Adrenal gland (tissue), 12 donors: ENCODE measurements around the gene SCRN3. TPM values are rescaled to one million over a fixed set of nuclear protein-coding genes. Genes with fewer than 3 reads are reported as not detected.

Source experiments
- DNase-seq, 7 donors: peaks; one replicate each; pipeline ENCODE4 v3.0.0-alpha.2; 2019 to 2020
- H3K27ac ChIP-seq, 5 donors: fragments of 200-600 bp; sonication (generic) in 4 of 5; 1 replicate in 3 of 5; 2 replicates in 2 of 5; pipeline versions ENCODE4 v1.5.1 to v1.8.0; 2016 to 2020; ENCODE audit warnings: mild to moderate bottlenecking in 1 of 5
- H3K27me3 ChIP-seq: fragments of 200-600 bp; 2 replicates; pipeline ENCODE4 v1.8.0; 2021
- H3K36me3 ChIP-seq, 2 donors: fragments of 200-600 bp; replicated peaks in 1 of 2; 1 replicate in 1 of 2; 2 replicates in 1 of 2; pipeline versions ENCODE4 v1.5.1 to v1.8.0; 2018 to 2022
- H3K4me1 ChIP-seq, 2 donors: fragments of 200-600 bp; replicated peaks in 1 of 2; 1 replicate in 1 of 2; 2 replicates in 1 of 2; pipeline versions ENCODE4 v1.5.1 to v1.8.0; 2018 to 2021
- H3K4me3 ChIP-seq, 4 donors: fragments of 200-600 bp; sonication (generic) in 3 of 4; one replicate each; pipeline ENCODE4 v1.5.1; 2016 to 2018
- H3K9me3 ChIP-seq, 3 donors: fragments of 200-600 bp; sonication (generic) in 1 of 3; replicated peaks in 1 of 3; 1 replicate in 2 of 3; 2 replicates in 1 of 3; pipeline versions ENCODE4 v1.5.1 to v1.8.0; 2016 to 2021
- POLR2A ChIP-seq, 2 donors: fragments of 450-650 bp; IDR thresholded peaks; one replicate each; pipeline ENCODE4 v1.6.1; 2017; ENCODE audit warnings: antibody characterized with exemption in 2 of 2, mild to moderate bottlenecking in 2 of 2, moderate library complexity in 1 of 2
- WGBS, 4 donors: extraction: QIAGEN DNeasy Blood & Tissue Kit in 2 of 4; methylation state at CpG; one replicate each; pipeline versions ENCODE4 v1.1.5 to v1.1.7; 2013 to 2017; 5-methylcytosine and 5-hydroxymethylcytosine counted together
- intact Hi-C, 2 donors: fragments of 100-400 bp; cut with DNase I; formaldehyde crosslinking; loops; one replicate each; pipeline versions ENCODE4 v1.14.1 to v1.15.0; 2022 to 2023
- polyA plus RNA-seq, 3 donors: library from polyadenylated mRNA; stranded (reverse); fragments of 200-250 nt in 2 of 3; fragments of 350-450 nt in 1 of 3; fragmentation: Illumina TruSeq in 1 of 3; extraction: RNeasy Lipid Tissue Mini Kit (QIAGEN cat#74804) in 1 of 3; gene quantifications; one replicate each; pipeline ENCODE4 v1.2.3, GENCODE V29; 2013 to 2014
- total RNA-seq, 9 donors: library from RNA; depleted of rRNA in 4 of 9; stranded (reverse); fragments of >200 nt in 4 of 9; fragments of 120-200 nt in 1 of 9; fragmentation: NEBNext Ultra II Directional in 1 of 9; extraction: Animal tissue kit (Norgen Biotek cat#: 25700) in 1 of 9; gene quantifications; one replicate each; pipeline versions ENCODE4 v1.1.0 to v1.2.4, GENCODE V29; 2013 to 2023
- TF ChIP-seq, protein P1 (sequence below), 6 experiments: fragments of 450-650 bp in 4 of 6; fragments of 200-600 bp in 2 of 6; sonication (generic) in 1 of 6; IDR thresholded peaks; 1 replicate in 5 of 6; 2 replicates in 1 of 6; pipeline versions ENCODE4 v1.5.1 to v1.8.0; 2016 to 2021; ENCODE audit warnings: antibody characterized with exemption in 6 of 6, mild to moderate bottlenecking in 2 of 6, moderate library complexity in 1 of 6
- donor health status: healthy with polysubstance abuse.
- donor health status: Bipolar disorder and iron deficiency.
- donor health status: DM: yes; HTN: yes; CAD: no.
- donor health status: DM: no; HTN: no; CAD: no.
- donor health status: DM: no; HTN: no; CAD: no.
- donor health status: DM: yes; HTN: yes; CAD: no.

Gene SCRN3
- total and polyA plus RNA-seq, 12 donors, result 8.8 to 60.6 (median 29.8) TPM

DNA sequence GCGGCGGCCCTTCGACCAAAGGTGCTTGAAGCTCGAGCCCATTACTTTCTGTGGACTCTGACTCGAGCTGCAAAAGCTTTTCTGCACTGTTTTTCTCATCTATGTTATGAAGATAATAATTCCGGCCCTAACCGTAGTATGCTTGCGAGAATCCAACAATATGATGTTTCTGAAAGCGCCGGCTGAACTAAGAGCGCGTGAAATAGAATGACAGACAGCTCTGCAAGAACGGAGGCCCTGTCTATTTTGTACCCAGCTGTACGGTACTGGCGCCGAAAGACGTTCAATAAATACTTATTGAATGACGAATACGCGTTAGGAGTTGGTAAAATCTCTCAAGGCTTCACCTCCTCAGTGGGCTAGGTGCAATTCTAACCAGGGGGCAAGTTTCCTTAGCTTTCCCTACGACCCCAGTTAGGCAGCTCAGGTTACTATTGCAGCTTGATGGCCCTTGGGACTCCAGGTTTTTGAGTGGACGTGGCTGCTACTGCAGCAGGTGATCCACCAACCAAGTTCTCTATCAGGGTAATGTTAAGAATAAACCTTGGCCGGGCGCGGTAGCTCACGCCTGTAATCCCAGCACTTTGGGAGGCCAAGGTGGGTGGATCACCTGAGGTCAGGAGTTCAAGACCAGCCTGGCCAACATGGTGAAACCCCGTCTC is 570 bp downstream of the SCRN3 start:
- H3K4me3 ChIP-seq, result peak overlapping the region; percentile 78 to 98 (median 92)

GRCh38 chr2:174397773-174398172 is 2.2 kb downstream of the SCRN3 start:
- DNase-seq, result no peak
- TF ChIP-seq POLR2A (IDR thresholded peaks at IDR 0.05), result no peak
- TF ChIP-seq, protein P1, sequence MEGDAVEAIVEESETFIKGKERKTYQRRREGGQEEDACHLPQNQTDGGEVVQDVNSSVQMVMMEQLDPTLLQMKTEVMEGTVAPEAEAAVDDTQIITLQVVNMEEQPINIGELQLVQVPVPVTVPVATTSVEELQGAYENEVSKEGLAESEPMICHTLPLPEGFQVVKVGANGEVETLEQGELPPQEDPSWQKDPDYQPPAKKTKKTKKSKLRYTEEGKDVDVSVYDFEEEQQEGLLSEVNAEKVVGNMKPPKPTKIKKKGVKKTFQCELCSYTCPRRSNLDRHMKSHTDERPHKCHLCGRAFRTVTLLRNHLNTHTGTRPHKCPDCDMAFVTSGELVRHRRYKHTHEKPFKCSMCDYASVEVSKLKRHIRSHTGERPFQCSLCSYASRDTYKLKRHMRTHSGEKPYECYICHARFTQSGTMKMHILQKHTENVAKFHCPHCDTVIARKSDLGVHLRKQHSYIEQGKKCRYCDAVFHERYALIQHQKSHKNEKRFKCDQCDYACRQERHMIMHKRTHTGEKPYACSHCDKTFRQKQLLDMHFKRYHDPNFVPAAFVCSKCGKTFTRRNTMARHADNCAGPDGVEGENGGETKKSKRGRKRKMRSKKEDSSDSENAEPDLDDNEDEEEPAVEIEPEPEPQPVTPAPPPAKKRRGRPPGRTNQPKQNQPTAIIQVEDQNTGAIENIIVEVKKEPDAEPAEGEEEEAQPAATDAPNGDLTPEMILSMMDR (IDR thresholded peaks at IDR 0.05), result no peak
- Histone ChIP-seq H3K9me3 (no peaks in the 10 kb centered on the region), H3K4me3 (no peak overlapping the region), H3K27ac (no peak overlapping the region), H3K4me1 (peaks cover 18 to 35% of the 10 kb centered on the region in 2 donors), H3K36me3 (no peaks in the 10 kb centered on the region), H3K27me3 (no peaks in the 10 kb centered on the region)
- intact Hi-C loops, result no loop called here
- 81 to 93% (median 87%) methylated on average over 3 of the region's 3 CpGs for WGBS, 4 donors

More for the DNA sequence above, 570 bp downstream of the SCRN3 start:
- intact Hi-C loops, result no loop called here
- DNase-seq, result no peak
- WGBS, 4 donors, result 12 to 19% (median 14%) methylated on average over 23 to 27 of the region's 27 CpGs
- peaks cover 18 to 39% of the 10 kb centered on the region in 2 donors for H3K4me1 ChIP-seq
- H3K27me3 ChIP-seq, result no peaks in the 10 kb centered on the region
- TF ChIP-seq POLR2A (IDR thresholded peaks at IDR 0.05), result no peak
- TF ChIP-seq, protein P1 (IDR thresholded peaks at IDR 0.05), result no peak
- H3K36me3 ChIP-seq, result no peaks in the 10 kb centered on the region
- peak overlapping the region; percentile 83 to 92 (median 89) for H3K27ac ChIP-seq
- no peaks in the 10 kb centered on the region for H3K9me3 ChIP-seq

- 81 to 90% (median 85%) methylated on average over 1 of the region's 1 CpG for WGBS, 4 donors
- intact Hi-C loops, result no loop called here
- Histone ChIP-seq H3K36me3 (no peaks in the 10 kb centered on the region), H3K27me3 (no peaks in the 10 kb centered on the region), H3K27ac (no peak overlapping the region), H3K4me3 (no peak overlapping the region), H3K9me3 (no peaks in the 10 kb centered on the region), H3K4me1 (peaks cover 14 to 21% of the 10 kb centered on the region in 2 donors)
- no peak for DNase-seq
- TF ChIP-seq POLR2A (IDR thresholded peaks at IDR 0.05), result no peak
- TF ChIP-seq, protein P1 (IDR thresholded peaks at IDR 0.05), result no peak
Measured at GRCh38 chr2:174399171-174399570, 3.6 kb downstream of the SCRN3 start.

GRCh38 chr2:174400853-174401252 is 5.3 kb downstream of the SCRN3 start:
- H3K9me3 ChIP-seq, result no peaks in the 10 kb centered on the region
- H3K27me3 ChIP-seq, result no peaks in the 10 kb centered on the region
- TF ChIP-seq, protein P1 (IDR thresholded peaks at IDR 0.05), result no peak
- TF ChIP-seq POLR2A (IDR thresholded peaks at IDR 0.05), result no peak
- DNase-seq, result no peak
- H3K4me1 ChIP-seq, result peaks cover 7 to 15% of the 10 kb centered on the region in 2 donors
- intact Hi-C loops, result no loop called here
- H3K27ac ChIP-seq, result no peak overlapping the region
- H3K36me3 ChIP-seq, result no peaks in the 10 kb centered on the region
- H3K4me3 ChIP-seq, result no peak overlapping the region
